ENCODE results near the gene CDKN3.
"Not testable (repeated sequence)": the region's sequence is repeated elsewhere in the genome, so short reads cannot be mapped to it uniquely, and the experiment has no call there.

Gene CDKN3

GRCh38 chr14:54456820-54457608 is 60.2 kb downstream of the CDKN3 start:
- not testable (repeated sequence) for DNase-seq

DNA sequence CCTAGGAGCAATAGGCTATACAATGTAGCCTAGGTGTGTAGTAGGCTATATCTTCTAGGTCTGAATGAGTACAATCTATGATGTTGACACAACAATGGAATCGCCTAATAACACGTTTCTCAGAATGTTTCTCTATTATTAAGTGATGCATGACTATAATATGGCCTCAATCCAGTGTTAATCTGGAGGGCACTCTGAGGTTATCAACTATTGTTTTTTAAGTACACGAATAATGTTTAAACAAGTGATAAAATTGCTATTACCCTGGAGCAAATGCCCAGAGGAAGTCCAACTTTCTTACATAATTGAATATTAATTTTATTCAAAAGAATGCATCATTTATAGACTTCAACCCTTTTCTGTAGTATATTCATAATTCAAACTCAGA is 60.8 kb downstream of the CDKN3 start:
- DNase-seq: no peak

- not testable (repeated sequence) for DNase-seq
These were observed 61.7 kb downstream of the CDKN3 start for GRCh38 chr14:54458536-54458935.

GRCh38 chr14:54459106-54459505 is 62.3 kb downstream of the CDKN3 start:
- no peak for DNase-seq

GRCh38 chr14:54462048-54462447 is 65.2 kb downstream of the CDKN3 start:
- DNase-seq: peak; percentile 30

DNA sequence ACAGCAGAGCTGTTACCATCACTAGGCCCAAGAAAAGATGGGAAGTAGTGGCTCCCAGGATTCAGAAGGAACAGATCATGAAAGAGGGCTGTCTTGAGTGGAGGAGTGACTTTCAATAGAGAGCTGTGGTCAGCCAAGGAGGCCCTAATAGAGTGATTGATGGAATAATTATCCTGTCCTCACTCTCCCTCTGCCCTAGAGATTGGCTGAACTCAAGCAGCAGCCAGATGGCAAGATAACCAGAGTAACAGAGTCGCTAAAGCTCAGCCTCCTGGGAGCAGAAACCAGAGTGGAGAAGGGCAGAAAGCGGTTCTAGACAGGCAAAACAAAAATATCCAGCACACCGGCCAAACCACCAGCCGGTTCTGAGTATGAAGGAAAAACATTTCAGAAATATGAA is 68.8 kb downstream of the CDKN3 start:
- no peak for DNase-seq

- DNase-seq: no peak
These were observed 70.5 kb downstream of the CDKN3 start for GRCh38 chr14:54467280-54467679.
